Measurements from ENCODE around the gene CACNA1C. TPM values are rescaled to one million over a fixed set of nuclear protein-coding genes. Genes with fewer than 3 reads are reported as not detected.

The CACNA1C gene
- total and polyA plus RNA-seq, 10 of the 15 experiments (the other 5 are each of a cell fraction or from before 2014, with no cell fraction given): under 0.01 to 0.15 (median 0.09) TPM; not detected in 5

GRCh38 chr12:2152134-2152533 is 99.3 kb downstream of the CACNA1C start (continued):
- TF ChIP-seq GATAD2B (conservative IDR thresholded peaks at IDR 0.05; ENCODE audit: low read depth) (no peak), HSF1 (IDR thresholded peaks at IDR 0.05; ENCODE audit: low read depth, low read length) (no peak), MEF2B (IDR thresholded peaks at IDR 0.05; ENCODE audit: partially characterized antibody, poor library complexity, severe bottlenecking) (no peak), ZBTB4 (CRISPR knock-in tag; IDR thresholded peaks at IDR 0.05) (no peak), USF1 (IDR thresholded peaks at IDR 0.05; ENCODE audit: borderline replicate concordance, extremely low read length, insufficient read depth, low read depth, low read length) (no peak), TBL1XR1 (IDR thresholded peaks at IDR 0.05; ENCODE audit: low read depth, low read length) (no peak), E4F1 (IDR thresholded peaks at IDR 0.05; ENCODE audit: borderline replicate concordance, partially characterized antibody) (no peak), SKIL (IDR thresholded peaks at IDR 0.05; ENCODE audit: low read depth, poor library complexity, severe bottlenecking) (no peak), STAT3 (IDR thresholded peaks at IDR 0.05; ENCODE audit: low read depth, low read length) (no peak)

Data from GM12878 (cell line).